ENCODE measurements around the gene INPP5D. TPM values are rescaled to one million over a fixed set of nuclear protein-coding genes. Genes with fewer than 3 reads are reported as not detected.
"Not testable (repeated sequence)": the region's sequence is repeated elsewhere in the genome, so short reads cannot be mapped to it uniquely, and the experiment has no call there.

Gene INPP5D
- total RNA-seq, 1 experiment from 2014 or later: not detected

GRCh38 chr2:233156001-233156400 is 95.9 kb downstream of the INPP5D start:
- no TSS peak for BruUV-seq (replicated peaks)
- H3K27me3 Mint-ChIP-seq (ENCODE audit: unreplicated experiment): peaks cover 26% of the 10 kb centered on the region
- no peak overlapping the region for H3K27ac Mint-ChIP-seq (ENCODE audit: unreplicated experiment)
- H3K4me1 Mint-ChIP-seq (ENCODE audit: low read depth, unreplicated experiment): peaks cover 12% of the 10 kb centered on the region
- CTCF ChIA-PET: no interaction called here
- intact Hi-C loops (cut with micrococcal nuclease; ENCODE audit: unreplicated experiment): no loop called here
- TF ChIP-seq CTCF (IDR thresholded peaks at IDR 0.05; ENCODE audit: unreplicated experiment): no peak
- DNase-seq: no peak
- H3K9me3 Mint-ChIP-seq (ENCODE audit: low read depth, unreplicated experiment): no peaks in the 10 kb centered on the region
- no peaks in the 10 kb centered on the region for H3K36me3 Mint-ChIP-seq (ENCODE audit: insufficient read depth, unreplicated experiment)
- H3K4me3 Mint-ChIP-seq (ENCODE audit: low read depth, unreplicated experiment): no peak overlapping the region

GRCh38 chr2:233156461-233156860 is 96.3 kb downstream of the INPP5D start:
- intact Hi-C loops (cut with micrococcal nuclease; ENCODE audit: unreplicated experiment); CTCF ChIA-PET; H3K4me3 Mint-ChIP-seq (ENCODE audit: low read depth, unreplicated experiment): not testable (repeated sequence)

GRCh38 chr2:233161730-233162129 is 101.6 kb downstream of the INPP5D start:
- no peaks in the 10 kb centered on the region for H3K36me3 Mint-ChIP-seq (ENCODE audit: insufficient read depth, unreplicated experiment)
- no peak for DNase-seq
- no peak overlapping the region for H3K4me3 Mint-ChIP-seq (ENCODE audit: low read depth, unreplicated experiment)
- TF ChIP-seq CTCF (IDR thresholded peaks at IDR 0.05; ENCODE audit: unreplicated experiment): no peak
- no peak overlapping the region for H3K27ac Mint-ChIP-seq (ENCODE audit: unreplicated experiment)
- BruUV-seq (replicated peaks): no TSS peak
- intact Hi-C loops (cut with micrococcal nuclease; ENCODE audit: unreplicated experiment): no loop called here
- CTCF ChIA-PET: interaction anchor here (0.6 kb wide), 1 partner anchor 779 kb away, joined by 5 read pairs; no protein-coding TSS in a partner anchor
- no peaks in the 10 kb centered on the region for H3K27me3 Mint-ChIP-seq (ENCODE audit: unreplicated experiment)
- no peaks in the 10 kb centered on the region for H3K4me1 Mint-ChIP-seq (ENCODE audit: low read depth, unreplicated experiment)
- H3K9me3 Mint-ChIP-seq (ENCODE audit: low read depth, unreplicated experiment): no peaks in the 10 kb centered on the region

More at GRCh38 chr2:233156461-233156860, 96.3 kb downstream of the INPP5D start:
- Mint-ChIP-seq H3K4me1 (ENCODE audit: low read depth, unreplicated experiment) (peaks cover 12% of the 10 kb centered on the region), H3K27me3 (ENCODE audit: unreplicated experiment) (peaks cover 22% of the 10 kb centered on the region)
- not testable (repeated sequence) for BruUV-seq (replicated peaks); H3K9me3 Mint-ChIP-seq (ENCODE audit: low read depth, unreplicated experiment); H3K36me3 Mint-ChIP-seq (ENCODE audit: insufficient read depth, unreplicated experiment); DNase-seq; H3K27ac Mint-ChIP-seq (ENCODE audit: unreplicated experiment)

- BruUV-seq (replicated peaks): no TSS peak
- Mint-ChIP-seq H3K27me3 (ENCODE audit: unreplicated experiment) (no peaks in the 10 kb centered on the region), H3K4me3 (ENCODE audit: low read depth, unreplicated experiment) (no peak overlapping the region), H3K4me1 (ENCODE audit: low read depth, unreplicated experiment) (no peaks in the 10 kb centered on the region), H3K27ac (ENCODE audit: unreplicated experiment) (no peak overlapping the region), H3K9me3 (ENCODE audit: low read depth, unreplicated experiment) (no peaks in the 10 kb centered on the region), H3K36me3 (ENCODE audit: insufficient read depth, unreplicated experiment) (no peaks in the 10 kb centered on the region)
- intact Hi-C loops (cut with micrococcal nuclease; ENCODE audit: unreplicated experiment): no loop called here
- no peak for TF ChIP-seq CTCF (IDR thresholded peaks at IDR 0.05; ENCODE audit: unreplicated experiment)
- CTCF ChIA-PET: interaction anchor here (0.6 kb wide), 1 partner anchor 10 kb away, joined by 3 read pairs; no protein-coding TSS in a partner anchor
- DNase-seq: no peak
Measured at GRCh38 chr2:233162770-233163169, 102.6 kb downstream of the INPP5D start.

DNA sequence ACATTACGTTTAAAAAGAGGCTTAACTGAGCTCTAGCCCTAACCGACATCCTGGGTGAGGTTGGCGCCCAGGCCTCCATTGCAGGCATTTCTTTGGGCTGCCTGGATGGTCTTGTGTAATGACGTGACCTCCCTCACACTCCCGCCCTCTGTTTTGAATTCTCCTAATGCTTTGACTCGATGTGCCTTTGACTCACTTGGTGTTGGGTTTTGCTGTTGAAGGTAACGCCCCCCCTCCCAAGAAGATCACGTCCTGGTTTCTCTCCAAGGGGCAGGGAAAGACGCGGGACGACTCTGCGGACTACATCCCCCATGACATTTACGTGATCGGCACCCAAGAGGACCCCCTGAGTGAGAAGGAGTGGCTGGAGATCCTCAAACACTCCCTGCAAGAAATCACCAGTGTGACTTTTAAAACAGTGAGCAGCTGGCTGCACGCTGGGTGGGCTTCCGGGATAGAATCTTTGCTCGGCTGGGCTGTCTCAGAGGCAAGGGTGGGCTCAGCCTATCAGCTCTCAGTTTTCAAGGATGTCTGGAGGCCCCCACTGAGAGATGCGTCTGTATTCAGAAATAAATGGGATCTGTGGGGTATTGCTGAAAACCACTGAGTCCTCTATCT is 103.5 kb downstream of the INPP5D start:
- H3K4me1 Mint-ChIP-seq (ENCODE audit: low read depth, unreplicated experiment): no peaks in the 10 kb centered on the region
- H3K9me3 Mint-ChIP-seq (ENCODE audit: low read depth, unreplicated experiment): no peaks in the 10 kb centered on the region
- H3K27ac Mint-ChIP-seq (ENCODE audit: unreplicated experiment): no peak overlapping the region
- DNase-seq: no peak
- intact Hi-C loops (cut with micrococcal nuclease; ENCODE audit: unreplicated experiment): no loop called here
- no peak for TF ChIP-seq CTCF (IDR thresholded peaks at IDR 0.05; ENCODE audit: unreplicated experiment)
- no peaks in the 10 kb centered on the region for H3K36me3 Mint-ChIP-seq (ENCODE audit: insufficient read depth, unreplicated experiment)
- no peaks in the 10 kb centered on the region for H3K27me3 Mint-ChIP-seq (ENCODE audit: unreplicated experiment)
- CTCF ChIA-PET: no interaction called here
- no peak overlapping the region for H3K4me3 Mint-ChIP-seq (ENCODE audit: low read depth, unreplicated experiment)
- no TSS peak for BruUV-seq (replicated peaks)

Data from Calu3 (cell line).